HFF-Myc (cell line): ENCODE results near the gene NAPB.

ENCODE experiments used
- DNase-seq: peaks from one replicate; pipeline ENCODE4 v3.0.0-alpha.2; 2011; ENCODE audit warnings: low read depth; ENCODE audit errors: extremely low read depth
- H3K4me3 ChIP-seq: replicated peaks from 2 replicates; pipeline ENCODE4 v1.5.1; 2011; ENCODE audit warnings: low read depth, mild to moderate bottlenecking, control low read depth, low read length
- TF ChIP-seq, protein P1 (sequence below): IDR thresholded peaks from 2 replicates; pipeline ENCODE4 v1.5.1; 2012; ENCODE audit warnings: mild to moderate bottlenecking, low read depth, low read length, control low read depth; ENCODE audit errors: missing control alignments

NAPB gene

DNA sequence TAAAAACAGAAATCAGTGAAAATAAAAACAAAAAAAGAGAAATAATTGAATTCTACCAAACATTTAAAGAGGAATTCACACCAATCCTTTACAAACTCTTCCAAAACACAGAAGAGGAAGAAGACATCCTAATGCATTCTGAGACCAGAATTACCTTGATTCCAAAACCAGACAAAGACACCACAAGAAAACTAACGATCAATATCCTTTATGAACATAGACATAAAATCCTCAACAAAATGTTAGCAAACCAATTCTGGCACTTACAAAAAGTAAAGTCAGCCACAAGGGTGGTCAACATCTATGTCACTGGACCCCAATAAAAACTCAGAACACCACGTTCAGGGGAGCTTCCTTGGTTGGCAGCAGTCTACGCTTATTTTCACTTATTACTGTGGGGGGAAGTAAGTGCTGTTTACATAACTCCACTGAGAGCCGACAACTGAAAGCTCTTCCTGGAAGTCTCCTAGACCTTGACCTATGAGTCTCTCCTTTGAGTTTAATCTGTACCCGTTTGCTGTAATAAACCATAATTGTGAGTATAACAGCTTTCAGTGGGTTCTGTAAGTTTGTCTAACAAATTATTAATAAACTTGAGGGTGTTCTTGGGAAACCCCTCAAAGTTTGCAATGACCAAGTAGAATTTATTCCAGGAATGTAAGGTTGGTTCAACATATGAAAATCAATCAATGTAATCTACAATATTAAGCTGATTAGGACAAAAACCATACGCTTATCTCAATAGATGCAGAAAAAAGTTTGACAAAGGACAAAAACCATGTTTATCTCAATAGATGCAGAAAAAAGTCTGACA, 34.8 kb downstream of the NAPB start:
- TF ChIP-seq, protein P1, sequence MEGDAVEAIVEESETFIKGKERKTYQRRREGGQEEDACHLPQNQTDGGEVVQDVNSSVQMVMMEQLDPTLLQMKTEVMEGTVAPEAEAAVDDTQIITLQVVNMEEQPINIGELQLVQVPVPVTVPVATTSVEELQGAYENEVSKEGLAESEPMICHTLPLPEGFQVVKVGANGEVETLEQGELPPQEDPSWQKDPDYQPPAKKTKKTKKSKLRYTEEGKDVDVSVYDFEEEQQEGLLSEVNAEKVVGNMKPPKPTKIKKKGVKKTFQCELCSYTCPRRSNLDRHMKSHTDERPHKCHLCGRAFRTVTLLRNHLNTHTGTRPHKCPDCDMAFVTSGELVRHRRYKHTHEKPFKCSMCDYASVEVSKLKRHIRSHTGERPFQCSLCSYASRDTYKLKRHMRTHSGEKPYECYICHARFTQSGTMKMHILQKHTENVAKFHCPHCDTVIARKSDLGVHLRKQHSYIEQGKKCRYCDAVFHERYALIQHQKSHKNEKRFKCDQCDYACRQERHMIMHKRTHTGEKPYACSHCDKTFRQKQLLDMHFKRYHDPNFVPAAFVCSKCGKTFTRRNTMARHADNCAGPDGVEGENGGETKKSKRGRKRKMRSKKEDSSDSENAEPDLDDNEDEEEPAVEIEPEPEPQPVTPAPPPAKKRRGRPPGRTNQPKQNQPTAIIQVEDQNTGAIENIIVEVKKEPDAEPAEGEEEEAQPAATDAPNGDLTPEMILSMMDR = no peak
- DNase-seq = no peak
- no peak overlapping the region for H3K4me3 ChIP-seq

DNA sequence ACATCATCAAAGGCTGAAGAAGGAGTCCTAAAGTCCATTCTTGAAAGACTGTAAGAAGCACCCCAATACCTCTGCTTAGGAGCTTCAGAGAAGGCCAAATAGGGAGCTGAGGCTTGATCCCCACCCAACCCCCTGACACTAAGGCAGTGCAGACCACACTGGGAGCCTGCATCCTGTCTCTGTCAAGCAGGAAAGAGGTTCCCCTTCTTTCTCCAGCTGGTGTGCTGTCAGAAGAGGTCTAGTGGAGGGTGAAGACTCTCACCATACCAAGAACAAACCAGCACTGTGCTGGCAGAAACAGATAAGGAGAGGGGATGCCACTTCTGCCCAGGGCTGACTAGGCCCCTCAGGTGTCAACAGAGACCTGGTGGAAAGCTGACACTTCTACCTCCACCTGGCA, 39.4 kb downstream of the NAPB start:
- DNase-seq = no peak
- TF ChIP-seq, protein P1 = no peak
- no peak overlapping the region for H3K4me3 ChIP-seq

DNA sequence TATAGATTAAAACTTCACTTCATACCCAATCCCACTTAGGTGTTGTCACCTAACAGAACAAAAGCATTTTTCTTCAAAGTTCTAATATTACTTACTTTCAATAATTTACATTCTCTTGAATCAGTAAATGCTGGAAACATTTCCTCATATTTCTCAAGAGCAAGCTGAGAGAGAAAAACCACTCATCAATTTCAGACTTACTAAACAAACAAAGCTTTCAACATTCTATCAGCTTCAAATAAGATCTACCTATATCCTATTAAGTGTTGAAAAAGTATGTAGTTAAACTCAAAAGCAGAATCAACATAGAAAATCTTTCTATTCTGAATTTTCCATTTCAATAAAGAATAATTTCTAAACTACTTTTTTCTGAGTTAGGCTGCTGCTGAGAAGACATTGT, 41.5 kb downstream of the NAPB start:
- TF ChIP-seq, protein P1 = no peak
- no peak for DNase-seq
- H3K4me3 ChIP-seq = no peak overlapping the region

DNA sequence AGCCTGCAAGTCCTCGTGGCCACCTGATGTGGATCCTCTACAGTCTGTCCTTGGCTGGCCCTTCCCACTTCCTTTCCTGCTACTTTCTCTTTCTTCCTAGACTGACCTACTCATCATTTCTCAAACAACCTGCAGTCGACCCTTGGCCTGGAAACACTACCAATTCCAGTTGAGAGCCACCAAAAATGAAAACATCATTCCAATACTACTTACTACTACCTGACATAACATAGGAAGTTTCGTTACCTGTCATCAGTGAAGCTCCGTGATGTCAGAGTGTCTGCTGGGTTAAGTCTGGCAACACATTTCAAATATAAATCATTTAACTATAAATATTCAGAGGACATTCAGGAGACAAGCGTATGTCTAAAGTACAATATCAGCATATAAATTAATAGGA, 45.5 kb downstream of the NAPB start:
- TF ChIP-seq, protein P1 = no peak
- DNase-seq = no peak
- no peak overlapping the region for H3K4me3 ChIP-seq

DNA sequence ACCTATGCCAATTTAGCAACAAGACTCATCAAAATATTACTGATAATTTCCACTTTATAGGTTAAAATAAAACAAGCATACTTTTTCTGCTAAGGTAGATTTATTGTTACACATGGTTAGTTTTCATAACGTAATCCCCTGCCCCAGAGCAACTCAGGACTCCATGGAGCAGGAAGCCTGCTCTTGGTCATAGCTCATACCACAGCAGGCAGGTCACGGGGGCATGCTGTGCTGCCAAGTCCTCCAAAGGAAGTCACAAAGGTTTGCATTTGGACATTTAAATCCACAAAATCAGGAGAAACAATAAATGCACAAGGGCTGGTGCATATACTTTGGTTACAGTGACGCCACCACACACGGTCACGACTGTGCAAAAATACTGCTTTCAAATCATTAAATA, 46.8 kb downstream of the NAPB start:
- TF ChIP-seq, protein P1 = no peak
- H3K4me3 ChIP-seq = no peak overlapping the region
- no peak for DNase-seq

DNA sequence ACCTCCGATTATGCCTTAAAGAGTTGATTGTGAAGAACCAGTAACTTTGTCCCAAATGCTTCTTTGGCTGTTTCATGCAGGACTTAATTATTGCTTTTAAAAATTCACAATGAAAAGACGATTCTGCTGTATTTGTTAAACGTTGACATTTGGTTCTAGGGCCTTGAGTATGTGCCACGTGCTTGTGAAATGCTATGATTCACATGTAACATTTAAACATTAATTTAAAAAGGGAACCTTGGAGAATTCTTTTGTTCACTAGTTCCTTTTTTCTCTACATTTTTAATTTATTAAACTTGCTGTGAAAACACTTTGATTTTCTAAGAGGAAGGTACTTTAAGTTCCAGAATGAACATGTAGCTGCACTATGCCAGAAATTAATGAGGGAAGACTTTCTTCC, 49.8 kb downstream of the NAPB start:
- TF ChIP-seq, protein P1 = no peak
- no peak for DNase-seq
- H3K4me3 ChIP-seq = no peak overlapping the region

DNA sequence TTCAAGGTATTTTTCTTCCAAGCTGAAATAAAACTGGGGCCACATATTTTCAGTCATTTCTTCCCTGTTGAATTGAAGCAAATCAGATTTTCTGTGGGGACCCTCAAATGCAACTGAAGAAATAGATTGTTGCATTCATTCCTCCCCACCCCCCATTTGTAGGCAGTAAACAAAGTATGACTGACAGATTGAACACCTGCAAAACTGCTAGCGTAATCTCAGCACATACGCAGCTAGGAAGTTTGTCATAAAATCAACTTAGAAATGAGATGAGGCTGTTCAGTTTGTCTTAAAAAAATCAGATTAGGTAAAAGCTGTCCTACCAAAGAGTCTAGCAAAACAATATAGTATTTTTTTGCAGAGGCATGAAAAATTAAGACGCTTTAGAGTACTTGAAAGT, 50.4 kb downstream of the NAPB start:
- TF ChIP-seq, protein P1 = no peak
- no peak for DNase-seq
- no peak overlapping the region for H3K4me3 ChIP-seq
